ENCODE results near the gene EIF4EBP3.
"Not testable (repeated sequence)": the region's sequence is repeated elsewhere in the genome, so short reads cannot be mapped to it uniquely, and the experiment has no call there.

Gene EIF4EBP3

DNA sequence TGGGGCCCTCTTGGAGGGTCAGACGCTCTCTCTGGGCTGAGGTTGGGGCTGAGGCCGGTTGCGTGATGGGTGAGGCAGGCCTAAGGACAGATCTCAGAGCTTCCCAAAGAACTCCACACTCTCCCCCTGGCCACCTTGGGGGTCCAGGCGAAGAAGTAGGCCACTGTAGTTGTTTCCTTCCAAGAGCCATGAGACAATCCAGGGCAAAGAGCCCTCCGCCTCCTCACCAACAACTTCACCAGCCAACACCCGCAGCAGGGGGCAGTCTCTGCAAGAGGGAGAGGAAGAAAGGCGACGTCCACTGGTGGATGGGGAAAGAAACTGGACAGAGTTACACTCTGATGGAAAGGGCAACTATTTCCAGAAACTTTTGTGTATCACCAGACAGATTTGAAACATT is 27.8 kb downstream of the EIF4EBP3 start:
- Histone ChIP-seq H3K4me3 (ENCODE audit: low read depth, low read length) (no peak overlapping the region), H3K27ac (ENCODE audit: low read depth, low read length) (no peak overlapping the region), H2AFZ (ENCODE audit: low read length, unreplicated experiment) (no peak overlapping the region), H3K27me3 (ENCODE audit: insufficient read depth, low read length) (no peaks in the 10 kb centered on the region), H3K36me3 (ENCODE audit: insufficient read depth, low read length) (no peaks in the 10 kb centered on the region), H3K79me2 (ENCODE audit: control insufficient read depth, insufficient read depth, low read length, unreplicated experiment) (no peaks in the 10 kb centered on the region), H3K4me1 (ENCODE audit: control insufficient read depth, insufficient read depth, low read length, unreplicated experiment) (peaks cover 4% of the 10 kb centered on the region)

DNA sequence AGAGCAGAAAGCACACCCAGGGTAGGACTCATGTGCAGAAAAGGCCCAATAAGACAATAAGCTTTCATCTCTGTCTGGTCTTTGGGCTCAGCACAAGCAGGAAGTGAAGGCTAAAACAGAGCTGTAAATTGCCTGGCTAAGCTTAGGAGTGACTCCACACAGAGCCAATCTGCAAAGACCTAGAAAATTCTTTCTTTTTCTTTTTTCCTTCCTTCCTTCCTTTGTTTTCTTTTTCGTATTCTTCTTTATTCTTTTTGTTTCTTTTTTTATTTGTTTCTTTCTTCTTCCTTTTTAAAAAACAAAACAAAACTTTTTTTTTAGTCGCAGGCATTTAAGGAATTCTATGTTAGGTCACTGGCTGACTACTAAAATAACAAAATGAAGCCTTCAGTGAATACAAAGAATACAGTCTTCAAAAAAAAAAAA is 29.3 kb downstream of the EIF4EBP3 start:
- no peaks in the 10 kb centered on the region for H3K27me3 ChIP-seq (ENCODE audit: insufficient read depth, low read length)
- peak overlapping the region; percentile 40 for H2AFZ ChIP-seq (ENCODE audit: low read length, unreplicated experiment)
- no peak overlapping the region for H3K27ac ChIP-seq (ENCODE audit: low read depth, low read length)
- peaks cover 4% of the 10 kb centered on the region for H3K4me1 ChIP-seq (ENCODE audit: control insufficient read depth, insufficient read depth, low read length, unreplicated experiment)
- no peaks in the 10 kb centered on the region for H3K36me3 ChIP-seq (ENCODE audit: insufficient read depth, low read length)
- H3K4me3 ChIP-seq (ENCODE audit: low read depth, low read length) = no peak overlapping the region
- no peaks in the 10 kb centered on the region for H3K79me2 ChIP-seq (ENCODE audit: control insufficient read depth, insufficient read depth, low read length, unreplicated experiment)

DNA sequence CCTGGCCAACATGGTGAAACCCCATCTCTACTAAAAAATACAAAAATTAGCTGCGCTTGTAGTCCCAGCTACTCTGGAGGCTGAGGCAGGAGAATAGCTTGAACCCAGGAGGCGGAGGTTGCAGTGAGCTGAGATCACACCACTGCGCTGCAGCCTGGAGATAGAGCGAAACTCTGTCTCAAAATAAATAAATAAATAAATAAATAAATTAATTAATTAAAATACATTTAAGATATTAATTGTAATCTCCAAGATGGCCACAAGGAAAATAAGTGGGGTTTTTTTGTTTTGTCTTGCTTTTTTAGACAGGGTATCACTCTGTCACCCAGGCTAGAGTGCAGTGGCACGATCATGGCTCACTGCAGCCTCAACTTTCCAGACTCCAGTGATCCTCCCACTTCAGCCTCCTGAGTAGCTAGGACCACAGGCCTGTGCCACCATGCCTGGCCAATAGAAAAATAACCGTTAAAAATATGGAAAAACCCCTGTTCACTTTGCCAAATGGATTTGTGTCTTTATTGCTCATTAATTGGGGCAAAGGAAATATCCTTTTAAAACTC is 31.8 kb downstream of the EIF4EBP3 start:
- not testable (repeated sequence) for H2AFZ ChIP-seq (ENCODE audit: low read length, unreplicated experiment); H3K36me3 ChIP-seq (ENCODE audit: insufficient read depth, low read length); H3K4me1 ChIP-seq (ENCODE audit: control insufficient read depth, insufficient read depth, low read length, unreplicated experiment); H3K4me3 ChIP-seq (ENCODE audit: low read depth, low read length); H3K27me3 ChIP-seq (ENCODE audit: insufficient read depth, low read length); H3K27ac ChIP-seq (ENCODE audit: low read depth, low read length); H3K79me2 ChIP-seq (ENCODE audit: control insufficient read depth, insufficient read depth, low read length, unreplicated experiment)

DNA sequence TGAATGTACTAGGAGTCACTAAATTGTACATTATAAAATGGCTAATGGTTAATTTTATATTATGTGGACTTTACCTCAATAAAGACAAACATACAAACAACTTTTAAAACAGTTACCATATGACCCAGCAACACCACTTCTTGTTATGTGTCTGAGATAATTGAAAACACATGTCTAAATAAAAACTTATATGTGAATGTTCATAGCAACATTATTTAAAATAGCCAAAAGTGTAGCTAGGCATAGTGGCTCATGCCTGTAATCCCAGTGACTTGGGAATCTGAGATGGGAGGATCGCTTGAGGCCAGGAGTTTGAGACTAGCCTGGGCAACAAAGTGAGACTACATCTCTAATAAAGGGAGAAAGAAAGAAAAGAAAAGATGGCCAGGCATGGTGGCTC is 40.0 kb downstream of the EIF4EBP3 start:
- no peaks in the 10 kb centered on the region for H3K79me2 ChIP-seq (ENCODE audit: control insufficient read depth, insufficient read depth, low read length, unreplicated experiment)
- H2AFZ ChIP-seq (ENCODE audit: low read length, unreplicated experiment) = no peak overlapping the region
- H3K27me3 ChIP-seq (ENCODE audit: insufficient read depth, low read length) = no peaks in the 10 kb centered on the region
- no peak overlapping the region for H3K27ac ChIP-seq (ENCODE audit: low read depth, low read length)
- peaks cover 22% of the 10 kb centered on the region for H3K4me1 ChIP-seq (ENCODE audit: control insufficient read depth, insufficient read depth, low read length, unreplicated experiment)
- no peaks in the 10 kb centered on the region for H3K36me3 ChIP-seq (ENCODE audit: insufficient read depth, low read length)
- H3K4me3 ChIP-seq (ENCODE audit: low read depth, low read length) = no peak overlapping the region

DNA sequence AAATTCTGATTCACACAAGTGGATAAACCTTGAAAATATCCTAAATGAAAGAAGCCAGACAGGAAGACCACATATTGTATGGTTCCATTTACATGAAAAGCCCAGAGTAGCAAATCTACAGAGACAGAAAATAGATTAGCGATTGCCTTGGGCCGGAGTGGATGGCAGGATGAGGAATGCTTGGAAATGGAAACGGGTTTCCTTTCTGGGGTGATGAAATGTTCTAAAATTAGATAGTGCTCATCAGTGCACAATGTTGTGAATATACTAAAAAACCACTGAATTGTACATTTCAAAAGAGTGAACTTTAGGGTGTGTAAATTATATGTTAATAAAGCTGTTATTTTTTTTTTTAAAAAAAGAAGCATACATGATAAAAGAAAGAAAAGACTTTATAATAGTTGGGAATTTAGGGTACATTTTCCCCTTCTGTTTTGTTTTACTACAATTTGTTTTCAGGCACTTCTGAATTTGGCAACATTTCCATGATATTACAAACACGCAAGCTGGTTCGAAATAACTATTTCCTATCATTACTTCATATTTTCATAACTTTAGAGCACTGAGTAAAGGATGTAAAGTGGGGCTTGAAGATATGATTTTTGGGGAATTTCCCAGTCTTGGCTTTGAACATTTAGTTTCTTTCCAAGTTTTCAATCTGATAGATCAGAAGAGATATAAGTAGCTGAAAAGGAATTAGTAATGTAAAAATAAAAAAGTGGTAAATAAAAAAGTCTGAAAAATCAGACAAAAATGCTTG is 41.0 kb downstream of the EIF4EBP3 start:
- peaks cover 22% of the 10 kb centered on the region for H3K4me1 ChIP-seq (ENCODE audit: control insufficient read depth, insufficient read depth, low read length, unreplicated experiment)
- peak overlapping the region; percentile 36 for H3K27ac ChIP-seq (ENCODE audit: low read depth, low read length)
- H3K27me3 ChIP-seq (ENCODE audit: insufficient read depth, low read length) = no peaks in the 10 kb centered on the region
- H3K4me3 ChIP-seq (ENCODE audit: low read depth, low read length) = no peak overlapping the region
- no peak overlapping the region for H2AFZ ChIP-seq (ENCODE audit: low read length, unreplicated experiment)
- no peaks in the 10 kb centered on the region for H3K36me3 ChIP-seq (ENCODE audit: insufficient read depth, low read length)
- H3K79me2 ChIP-seq (ENCODE audit: control insufficient read depth, insufficient read depth, low read length, unreplicated experiment) = no peaks in the 10 kb centered on the region

DNA sequence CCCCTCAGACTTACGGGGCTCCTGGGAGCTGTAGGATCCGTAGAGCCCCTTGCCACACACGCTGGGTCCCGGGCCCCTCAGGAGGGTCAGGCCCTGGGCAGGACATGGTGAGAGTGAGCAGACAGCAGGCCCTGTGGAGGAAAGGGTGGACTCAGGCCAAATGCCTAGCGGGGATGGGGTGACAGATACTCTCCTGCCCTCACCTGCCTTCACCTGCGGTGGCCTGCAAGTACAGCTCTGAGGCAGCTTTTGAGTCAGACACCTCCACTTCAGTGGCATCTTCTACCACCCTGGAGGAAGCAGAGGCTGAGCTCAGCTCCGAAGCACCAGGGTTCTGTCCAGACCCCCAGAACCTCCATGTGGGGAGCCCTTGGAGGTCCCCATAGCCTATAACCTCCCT is 43.4 kb downstream of the EIF4EBP3 start:
- Histone ChIP-seq H3K27ac (ENCODE audit: low read depth, low read length) (no peak overlapping the region), H3K27me3 (ENCODE audit: insufficient read depth, low read length) (no peaks in the 10 kb centered on the region), H3K4me3 (ENCODE audit: low read depth, low read length) (no peak overlapping the region), H3K79me2 (ENCODE audit: control insufficient read depth, insufficient read depth, low read length, unreplicated experiment) (no peaks in the 10 kb centered on the region), H3K36me3 (ENCODE audit: insufficient read depth, low read length) (no peaks in the 10 kb centered on the region), H2AFZ (ENCODE audit: low read length, unreplicated experiment) (no peak overlapping the region), H3K4me1 (ENCODE audit: control insufficient read depth, insufficient read depth, low read length, unreplicated experiment) (peaks cover 29% of the 10 kb centered on the region)

DNA sequence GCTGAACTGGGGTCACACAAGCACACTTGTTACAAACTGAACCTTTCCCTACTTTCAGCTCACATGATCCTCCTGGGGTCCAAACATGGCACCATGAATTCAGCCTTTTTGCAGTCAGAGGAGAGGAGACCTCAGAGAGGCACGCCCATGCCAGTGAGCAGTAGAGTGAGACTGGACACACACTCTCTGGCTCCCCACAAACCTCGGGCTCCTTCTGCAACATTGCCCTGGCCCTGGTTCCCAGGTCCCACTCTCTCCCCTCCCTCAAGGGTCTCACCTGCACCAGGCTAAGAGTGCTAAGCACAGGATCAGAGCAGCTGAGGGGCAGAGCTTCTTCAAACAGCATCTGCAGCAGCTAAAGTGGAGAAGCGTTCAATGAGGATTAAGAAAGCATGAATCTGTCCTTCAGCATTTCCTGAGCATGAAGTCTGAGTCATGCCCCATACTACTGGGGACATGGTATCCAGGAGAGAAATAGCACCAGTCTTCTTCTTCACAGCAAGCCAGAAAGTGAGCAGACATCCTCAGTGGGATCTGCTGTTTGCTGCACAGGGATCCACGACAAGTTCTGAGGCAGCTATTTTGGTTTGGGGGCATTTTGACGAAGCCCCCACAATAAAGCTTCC is 44.4 kb downstream of the EIF4EBP3 start:
- H2AFZ ChIP-seq (ENCODE audit: low read length, unreplicated experiment) = no peak overlapping the region
- H3K4me3 ChIP-seq (ENCODE audit: low read depth, low read length) = no peak overlapping the region

DNA sequence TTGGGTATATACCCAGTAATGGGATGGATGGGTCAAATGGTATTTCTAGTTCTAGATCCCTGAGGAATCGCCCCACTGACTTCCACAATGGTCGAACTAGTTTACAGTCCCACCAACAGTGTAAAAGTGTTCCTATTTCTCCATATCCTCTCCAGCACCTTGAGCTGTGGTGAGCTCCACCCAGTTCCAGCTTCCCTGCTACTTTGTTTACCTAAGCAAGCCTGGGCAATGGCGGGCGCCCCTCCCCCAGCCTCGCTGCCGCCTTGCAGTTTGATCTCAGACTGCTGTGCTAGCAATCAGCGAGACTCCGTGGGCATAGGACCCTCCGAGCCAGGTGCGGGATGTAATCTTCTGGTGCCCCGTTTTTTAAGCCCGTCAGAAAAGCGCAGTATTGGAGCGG is 45.6 kb downstream of the EIF4EBP3 start:
- H3K4me1 ChIP-seq (ENCODE audit: control insufficient read depth, insufficient read depth, low read length, unreplicated experiment) = peaks cover 31% of the 10 kb centered on the region
- H3K36me3 ChIP-seq (ENCODE audit: insufficient read depth, low read length); H3K27ac ChIP-seq (ENCODE audit: low read depth, low read length); H3K27me3 ChIP-seq (ENCODE audit: insufficient read depth, low read length); H3K4me3 ChIP-seq (ENCODE audit: low read depth, low read length); H3K79me2 ChIP-seq (ENCODE audit: control insufficient read depth, insufficient read depth, low read length, unreplicated experiment); H2AFZ ChIP-seq (ENCODE audit: low read length, unreplicated experiment): not testable (repeated sequence)

More for the DNA sequence above, 44.4 kb downstream of the EIF4EBP3 start:
- no peaks in the 10 kb centered on the region for H3K27me3 ChIP-seq (ENCODE audit: insufficient read depth, low read length)
- no peaks in the 10 kb centered on the region for H3K79me2 ChIP-seq (ENCODE audit: control insufficient read depth, insufficient read depth, low read length, unreplicated experiment)
- no peaks in the 10 kb centered on the region for H3K36me3 ChIP-seq (ENCODE audit: insufficient read depth, low read length)
- peaks cover 31% of the 10 kb centered on the region for H3K4me1 ChIP-seq (ENCODE audit: control insufficient read depth, insufficient read depth, low read length, unreplicated experiment)
- no peak overlapping the region for H3K27ac ChIP-seq (ENCODE audit: low read depth, low read length)

DNA sequence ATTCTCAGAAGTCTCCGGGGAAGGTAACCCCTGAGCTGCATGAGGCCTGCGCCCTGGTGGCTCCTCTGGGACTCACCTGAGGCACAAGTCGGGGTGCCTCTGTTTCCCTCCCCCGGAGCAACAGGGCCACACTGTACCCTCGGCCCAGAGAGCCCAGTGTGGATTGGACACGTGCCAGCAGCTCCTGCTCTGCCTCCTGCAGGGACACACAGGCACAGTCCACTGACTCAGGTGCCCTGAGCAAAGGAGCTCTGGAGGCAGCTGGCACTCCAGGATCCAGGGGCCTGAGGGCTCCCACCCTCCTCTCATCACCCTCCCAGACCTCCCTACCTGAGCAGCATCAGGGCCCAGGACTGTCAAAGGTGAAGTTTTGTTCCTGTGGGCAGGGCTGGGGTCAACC is 46.7 kb downstream of the EIF4EBP3 start:
- no peak overlapping the region for H3K27ac ChIP-seq (ENCODE audit: low read depth, low read length)
- H3K79me2 ChIP-seq (ENCODE audit: control insufficient read depth, insufficient read depth, low read length, unreplicated experiment) = no peaks in the 10 kb centered on the region
- no peaks in the 10 kb centered on the region for H3K36me3 ChIP-seq (ENCODE audit: insufficient read depth, low read length)
- H3K4me1 ChIP-seq (ENCODE audit: control insufficient read depth, insufficient read depth, low read length, unreplicated experiment) = peaks cover 24% of the 10 kb centered on the region
- no peaks in the 10 kb centered on the region for H3K27me3 ChIP-seq (ENCODE audit: insufficient read depth, low read length)
- no peak overlapping the region for H2AFZ ChIP-seq (ENCODE audit: low read length, unreplicated experiment)
- H3K4me3 ChIP-seq (ENCODE audit: low read depth, low read length) = no peak overlapping the region

DNA sequence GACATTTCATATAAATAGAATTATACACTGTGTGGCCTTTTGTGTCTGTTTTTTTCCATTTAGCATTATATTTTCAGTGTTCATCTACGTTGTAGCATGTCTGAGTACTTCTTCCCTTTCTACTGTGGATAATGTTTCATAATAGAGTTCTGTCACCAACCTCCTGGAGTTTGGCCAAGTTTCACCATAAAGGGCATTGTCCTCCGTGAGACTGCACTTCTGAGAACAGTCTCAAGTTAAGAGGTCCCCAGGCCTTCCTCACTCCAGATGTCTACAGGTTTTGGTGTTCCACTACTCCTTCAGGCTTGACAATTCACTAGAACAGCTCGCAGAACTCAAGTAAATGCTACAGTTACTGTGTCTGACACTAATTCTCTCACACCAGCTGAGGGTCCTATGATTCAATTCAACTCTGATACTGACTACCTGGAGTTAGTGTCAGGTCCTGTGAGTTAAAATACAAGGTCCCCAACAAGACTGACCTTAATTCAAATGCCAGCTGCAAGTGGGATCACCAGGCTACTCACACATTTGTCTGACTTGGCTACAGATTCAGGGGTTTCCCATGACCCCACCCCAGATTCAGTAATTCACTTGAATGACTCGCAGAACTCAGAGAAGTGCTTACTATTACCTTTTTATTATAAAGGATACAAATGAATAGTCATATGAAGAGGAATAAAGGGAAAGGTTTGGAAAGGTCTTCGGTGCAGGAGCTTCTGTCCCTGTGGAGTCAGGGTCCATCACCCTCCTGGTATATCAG is 48.3 kb downstream of the EIF4EBP3 start:
- H2AFZ ChIP-seq (ENCODE audit: low read length, unreplicated experiment) = no peak overlapping the region
- no peaks in the 10 kb centered on the region for H3K36me3 ChIP-seq (ENCODE audit: insufficient read depth, low read length)

More for the DNA sequence above, 48.3 kb downstream of the EIF4EBP3 start:
- H3K27me3 ChIP-seq (ENCODE audit: insufficient read depth, low read length) = no peaks in the 10 kb centered on the region
- no peak overlapping the region for H3K27ac ChIP-seq (ENCODE audit: low read depth, low read length)
- H3K79me2 ChIP-seq (ENCODE audit: control insufficient read depth, insufficient read depth, low read length, unreplicated experiment) = no peaks in the 10 kb centered on the region
- H3K4me1 ChIP-seq (ENCODE audit: control insufficient read depth, insufficient read depth, low read length, unreplicated experiment) = peaks cover 15% of the 10 kb centered on the region
- no peak overlapping the region for H3K4me3 ChIP-seq (ENCODE audit: low read depth, low read length)

Data from ACC112 (cell line).